Bronchial epithelial cell (primary cell): ENCODE measurements around the gene FKBP6. TPM values are rescaled to one million over a fixed set of nuclear protein-coding genes. Genes with fewer than 3 reads are reported as not detected.
"Not testable (repeated sequence)": the region's sequence is repeated elsewhere in the genome, so short reads cannot be mapped to it uniquely, and the experiment has no call there.

ENCODE experiments used
- DNase-seq: peaks from one replicate; pipeline ENCODE4 v3.0.0-alpha.2; 2010; ENCODE audit warnings: low read depth
- FAIRE-seq: peaks from 2 replicates; lab custom pipeline; 2011; peaks lifted over from hg19 to GRCh38; lab: Jason Lieb, UNC
- H3K27me3 ChIP-seq: 2 replicates; pipeline ENCODE4 v1.5.1; 2011; ENCODE audit warnings: low read length; ENCODE audit not compliant: control insufficient read depth, insufficient read depth
- H3K36me3 ChIP-seq: 2 replicates; pipeline ENCODE4 v1.5.1; 2011; ENCODE audit warnings: low read length; ENCODE audit not compliant: control insufficient read depth, insufficient read depth
- H3K4me3 ChIP-seq: 2 replicates; pipeline ENCODE4 v1.5.1; 2011; ENCODE audit warnings: mild to moderate bottlenecking, low read depth, low read length, control low read depth
- CTCF ChIP-seq: IDR thresholded peaks from 2 replicates; pipeline ENCODE4 v1.5.1; 2011; ENCODE audit warnings: mild to moderate bottlenecking, moderate library complexity, low read length, control low read depth, inconsistent platforms; ENCODE audit not compliant: insufficient read depth, severe bottlenecking
- total RNA-seq: library from RNA; depleted of rRNA; stranded (reverse); fragments of >200 nt; gene quantifications from 2 replicates; pipeline ENCODE4 v1.2.1, GENCODE V29; 2014

The FKBP6 gene
- total RNA-seq, 1 donor from 2014 or later, result not detected

- no peaks in the 10 kb centered on the region for H3K27me3 ChIP-seq
- no peak for TF ChIP-seq CTCF
- no peak overlapping the region for H3K4me3 ChIP-seq
- no peak for DNase-seq
- no peaks in the 10 kb centered on the region for H3K36me3 ChIP-seq
- FAIRE-seq, result no peak
These were observed 41.7 kb downstream of the FKBP6 start for GRCh38 chr7:73369622-73370021.

DNA sequence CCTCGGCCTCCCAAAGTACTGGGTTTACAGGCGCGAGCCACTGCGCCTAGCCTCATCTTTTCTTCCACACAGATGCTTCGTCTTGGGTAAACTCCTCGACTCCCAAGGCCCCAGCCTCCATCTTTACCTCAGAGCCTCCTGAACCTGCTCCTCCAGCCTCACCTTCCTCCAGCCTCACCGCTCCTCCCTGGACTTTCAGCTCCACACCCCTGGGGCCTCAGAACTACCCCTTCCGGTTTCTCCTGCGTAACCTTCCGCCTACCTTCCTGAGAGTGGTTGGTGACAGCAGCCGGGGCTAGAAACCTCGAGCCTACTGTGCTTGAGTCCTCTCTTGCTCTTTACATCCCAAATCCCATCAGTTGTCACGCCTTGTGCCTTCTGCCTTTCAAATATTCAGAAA, 45.8 kb downstream of the FKBP6 start:
- Histone ChIP-seq H3K27me3 (no peaks in the 10 kb centered on the region), H3K4me3 (no peak overlapping the region), H3K36me3 (no peaks in the 10 kb centered on the region)
- TF ChIP-seq CTCF, result no peak
- no peak for FAIRE-seq
- no peak for DNase-seq

GRCh38 chr7:73376262-73376661, 48.3 kb downstream of the FKBP6 start:
- FAIRE-seq, H3K36me3 ChIP-seq, H3K27me3 ChIP-seq, DNase-seq, H3K4me3 ChIP-seq: not testable (repeated sequence)

DNA sequence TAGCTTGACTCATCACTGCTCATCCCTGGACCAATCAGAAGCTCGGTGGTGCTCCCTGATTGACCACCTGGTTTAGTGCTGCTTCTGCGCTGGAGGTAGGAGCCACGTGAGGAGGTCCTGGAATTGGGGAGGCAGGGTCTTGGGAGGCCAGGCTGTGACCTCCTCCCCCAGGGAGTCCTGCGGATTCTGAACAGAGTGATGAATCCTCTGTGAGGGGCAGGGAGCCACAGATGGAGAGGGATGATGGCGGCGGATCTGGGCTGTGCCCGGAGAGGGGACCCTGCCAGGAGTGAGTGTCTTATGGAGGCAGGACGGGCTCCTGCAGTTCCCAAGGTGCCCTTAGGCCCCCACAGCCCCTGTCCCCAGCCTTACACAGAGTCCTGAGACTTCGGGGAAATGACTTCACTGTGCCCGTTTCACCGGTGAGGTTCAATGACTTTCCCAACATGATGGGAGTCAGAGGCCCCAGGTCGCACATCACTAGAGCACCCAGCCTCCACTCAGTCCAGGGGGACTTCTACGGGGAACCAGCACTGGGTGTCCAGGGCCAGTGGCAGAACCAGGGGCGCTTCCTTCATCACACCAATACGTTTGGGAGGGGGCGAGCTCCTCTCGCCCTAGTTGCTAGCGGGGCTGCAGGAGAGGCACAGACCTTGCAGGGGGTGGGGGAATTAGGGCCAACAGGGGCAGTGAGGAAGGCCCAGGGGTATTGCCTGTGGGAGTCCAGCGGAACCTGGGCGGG, 48.9 kb downstream of the FKBP6 start:
- H3K4me3 ChIP-seq, result no peak overlapping the region
- H3K36me3 ChIP-seq, result no peaks in the 10 kb centered on the region
- TF ChIP-seq CTCF, result no peak
- DNase-seq (no peak), FAIRE-seq (no peak)
- no peaks in the 10 kb centered on the region for H3K27me3 ChIP-seq

DNA sequence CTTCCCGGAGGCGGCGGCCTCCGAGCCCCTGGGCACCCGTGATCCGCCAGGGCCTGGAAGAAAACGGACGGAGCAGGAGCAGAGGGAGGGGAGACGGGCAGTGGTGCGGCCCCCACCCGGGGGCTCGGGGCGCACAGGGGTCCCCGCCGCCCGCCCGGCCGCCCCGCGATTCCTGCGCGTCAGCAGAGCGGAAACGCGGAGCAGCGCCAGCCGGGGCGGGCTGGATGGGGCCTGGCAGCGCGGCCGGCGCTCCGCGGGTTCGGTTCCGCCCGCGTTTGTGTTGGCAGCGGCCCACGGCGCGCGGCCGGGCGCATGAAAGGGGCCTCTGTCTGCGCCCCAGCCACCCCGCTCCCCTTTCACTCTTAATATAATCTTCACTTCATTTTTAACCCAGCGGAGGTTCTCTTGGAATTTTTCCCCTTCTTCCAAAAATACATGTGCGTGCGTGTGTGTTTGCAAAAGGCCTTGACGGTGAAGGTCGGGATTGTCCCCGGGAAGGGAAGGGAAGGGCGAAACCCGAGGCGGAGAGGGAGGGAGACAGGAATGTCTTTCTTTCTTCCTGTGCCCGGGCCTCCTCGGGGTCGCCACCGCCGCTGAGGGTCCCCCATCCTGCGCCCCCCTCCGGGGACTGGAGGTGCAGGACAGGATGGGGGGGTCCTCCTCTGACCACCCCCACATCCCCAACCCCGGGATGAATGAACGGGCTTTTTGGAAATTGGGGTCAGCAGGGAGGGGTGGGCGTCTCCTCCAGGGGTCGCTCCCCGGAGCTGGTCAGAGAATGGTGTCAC, 49.6 kb downstream of the FKBP6 start:
- H3K4me3 ChIP-seq, FAIRE-seq, H3K27me3 ChIP-seq: not testable (repeated sequence)

GRCh38 chr7:73382934-73383503, 55.1 kb downstream of the FKBP6 start:
- DNase-seq (no peak), FAIRE-seq (no peak)
- Histone ChIP-seq H3K27me3 (no peaks in the 10 kb centered on the region), H3K36me3 (no peaks in the 10 kb centered on the region), H3K4me3 (no peak overlapping the region)
- no peak for TF ChIP-seq CTCF

More for the DNA sequence above, 49.6 kb downstream of the FKBP6 start:
- DNase-seq, H3K36me3 ChIP-seq: not testable (repeated sequence)
